Inflammatory macrophage (primary cell): ENCODE measurements around the gene AMIGO3.
"Not testable (repeated sequence)": the region's sequence is repeated elsewhere in the genome, so short reads cannot be mapped to it uniquely, and the experiment has no call there.

Experiments used
- DNase-seq, 2 donors: peaks; one replicate each; pipeline ENCODE4 v3.0.0-alpha.2; 2020 to 2022

Gene AMIGO3

DNA sequence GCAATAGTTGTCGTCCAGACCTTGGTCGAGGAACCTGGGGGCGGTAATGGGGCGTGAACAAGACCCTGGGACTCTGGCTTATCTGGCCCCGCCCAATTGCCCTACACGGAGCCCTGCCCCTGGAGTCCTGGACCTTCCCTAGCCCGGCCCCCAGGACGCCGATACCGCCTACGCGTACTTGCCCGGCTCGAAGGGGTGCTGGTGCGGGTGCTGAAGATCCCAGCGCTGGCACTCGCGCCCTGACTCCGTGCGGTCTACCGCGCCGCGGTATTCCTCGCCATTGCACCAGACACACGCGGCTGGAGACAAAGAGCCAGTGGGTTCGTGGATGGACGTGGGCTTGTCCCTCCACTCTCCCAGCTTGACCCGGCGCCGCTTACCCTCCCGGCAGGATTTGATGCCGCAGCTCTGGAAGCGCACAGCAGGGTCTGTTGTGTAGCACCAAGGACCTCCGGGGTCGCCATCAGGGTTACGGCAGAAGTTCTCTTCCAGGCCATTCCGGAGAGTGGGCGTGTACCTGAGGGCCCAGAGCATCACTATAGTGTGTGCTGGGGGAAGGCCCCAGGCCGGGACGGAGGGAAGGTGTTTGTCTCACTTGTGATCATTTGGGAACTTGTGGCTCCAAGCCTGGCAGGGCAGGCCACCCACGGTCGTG lies 32.6 kb downstream of the AMIGO3 start:
- peak; percentile 28 to 58 for DNase-seq

DNA sequence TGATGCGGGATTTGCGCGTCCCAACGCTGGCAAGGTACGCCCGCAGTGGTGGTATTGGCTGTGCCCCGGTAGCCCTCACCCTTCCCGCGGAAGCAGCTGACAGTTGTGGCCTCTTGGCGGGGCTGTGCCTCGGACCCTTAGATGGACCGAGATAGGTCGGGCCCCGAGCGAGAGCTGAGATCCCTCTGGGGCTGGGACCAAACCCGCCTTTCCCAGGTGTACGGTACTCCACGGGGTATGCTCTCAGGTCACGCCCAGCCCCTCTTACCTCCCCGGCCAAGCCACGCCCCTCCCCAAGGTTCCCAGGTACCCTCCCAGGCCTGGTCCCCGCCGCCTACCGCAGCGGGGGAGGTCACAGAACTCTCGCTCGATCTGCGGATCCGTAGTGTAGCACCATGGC lies 33.1 kb downstream of the AMIGO3 start:
- DNase-seq, result not testable (repeated sequence)

DNA sequence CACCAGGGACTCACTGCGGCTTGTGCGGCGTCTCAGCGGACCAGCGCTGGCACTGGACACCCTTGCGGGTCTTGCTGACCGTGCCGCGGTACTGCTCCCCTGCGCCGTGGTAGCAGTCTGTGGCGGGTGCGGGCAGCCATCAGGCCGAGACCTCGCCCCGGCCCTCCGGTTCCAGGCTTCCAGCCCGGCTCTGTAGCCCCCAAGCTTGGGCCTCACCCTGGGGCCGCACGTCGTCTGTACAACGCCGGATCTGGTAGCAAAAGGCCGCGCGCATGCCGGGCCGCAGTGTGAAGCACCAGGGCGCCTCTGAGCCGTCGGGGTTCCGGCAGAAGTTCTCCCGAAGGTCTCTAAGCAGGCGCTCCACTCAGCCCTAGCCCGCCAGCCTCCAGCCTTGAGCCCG lies 33.6 kb downstream of the AMIGO3 start:
- not testable (repeated sequence) for DNase-seq

DNA sequence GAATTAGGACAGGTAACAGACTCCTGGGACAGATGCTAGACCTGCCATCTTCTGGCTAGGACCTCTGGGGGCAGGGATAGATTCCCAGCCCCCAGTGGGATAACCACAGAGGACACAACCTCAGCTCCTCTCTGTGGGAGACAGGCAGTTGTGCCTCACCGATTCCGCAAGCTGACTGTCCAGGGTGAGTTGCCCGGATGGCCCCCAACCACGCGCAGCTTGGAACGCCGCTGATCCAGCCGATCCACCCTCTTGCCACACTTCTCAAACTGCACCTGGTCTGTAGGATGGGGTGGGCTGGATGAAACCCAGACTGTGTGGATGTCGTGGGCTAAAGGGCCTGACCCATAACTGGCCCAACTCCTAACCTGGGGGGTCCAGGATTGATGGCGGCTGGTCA lies 34.4 kb downstream of the AMIGO3 start:
- not testable (repeated sequence) for DNase-seq

DNA sequence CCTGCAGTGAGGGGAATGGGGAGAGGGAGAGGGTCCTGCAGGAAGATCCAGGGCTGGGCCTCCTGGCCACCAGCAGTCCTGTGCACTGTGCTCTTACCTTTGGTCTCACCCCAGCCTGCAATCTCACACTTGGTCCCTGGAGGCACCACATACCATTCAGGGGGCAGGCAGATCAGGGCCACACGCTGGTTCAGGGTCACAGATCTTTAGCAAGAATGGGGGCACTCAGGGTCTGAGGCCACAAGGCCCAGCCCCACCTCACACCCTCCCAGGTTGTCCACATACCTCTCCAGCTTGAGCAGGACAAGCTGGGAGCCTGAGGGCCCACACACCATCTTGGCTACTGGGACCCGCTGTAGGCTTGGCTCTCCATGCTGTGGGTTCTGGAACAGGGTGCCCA lies 35.0 kb downstream of the AMIGO3 start:
- DNase-seq, result not testable (repeated sequence)

DNA sequence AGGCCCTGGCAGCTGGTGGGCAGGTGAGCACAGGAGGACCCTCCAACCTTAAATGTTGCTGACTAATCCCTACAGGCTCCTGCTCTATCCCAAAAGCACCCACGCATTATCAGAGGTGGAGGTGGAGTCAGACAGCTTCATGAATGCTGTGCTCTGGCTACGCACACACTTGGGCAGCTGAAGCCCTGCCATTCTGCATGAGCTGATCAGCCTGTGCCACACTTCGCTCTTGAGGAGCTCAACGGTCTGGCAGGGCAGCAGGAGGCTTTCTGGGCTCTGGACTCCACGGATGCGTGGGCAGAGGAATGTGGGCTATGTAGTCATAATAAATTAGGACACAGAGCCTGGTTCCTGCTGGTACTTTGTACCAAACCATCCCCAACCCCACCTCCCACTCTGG lies 36.3 kb downstream of the AMIGO3 start:
- DNase-seq, result no peak

DNA sequence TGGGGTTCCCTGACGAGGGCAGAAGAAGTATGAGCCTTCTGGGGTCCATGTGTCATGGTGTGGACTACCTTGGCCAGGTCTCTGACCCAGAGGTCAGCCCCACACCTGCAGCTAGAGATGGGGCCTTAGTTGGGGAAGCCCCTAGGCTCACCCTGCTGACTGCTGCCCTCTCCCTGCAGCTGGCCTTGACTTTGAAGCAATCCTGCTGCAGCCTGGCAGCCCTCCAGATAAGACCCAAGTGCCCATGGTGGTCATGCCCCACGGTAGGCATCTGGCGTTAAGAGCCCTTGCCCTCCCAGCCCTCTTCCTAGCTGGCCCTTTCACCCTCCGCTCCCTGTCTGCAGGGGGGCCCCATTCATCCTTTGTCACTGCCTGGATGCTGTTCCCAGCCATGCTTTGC lies 37.9 kb downstream of the AMIGO3 start:
- DNase-seq, result no peak

DNA sequence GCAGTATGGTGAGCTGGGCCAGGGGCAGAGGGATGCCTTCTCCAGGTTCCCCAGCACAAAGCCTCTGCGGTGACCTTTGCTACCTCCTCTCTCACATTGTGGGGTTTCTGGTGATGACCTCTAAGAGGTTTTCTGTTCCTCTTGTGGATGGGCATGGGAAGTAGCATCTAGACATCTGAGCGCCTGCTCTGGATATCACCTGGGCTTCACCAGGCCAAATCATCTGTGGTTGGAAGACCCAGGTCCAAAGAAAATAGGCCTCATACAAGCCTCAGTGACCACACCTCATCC lies 38.3 kb downstream of the AMIGO3 start:
- DNase-seq, result no peak

DNA sequence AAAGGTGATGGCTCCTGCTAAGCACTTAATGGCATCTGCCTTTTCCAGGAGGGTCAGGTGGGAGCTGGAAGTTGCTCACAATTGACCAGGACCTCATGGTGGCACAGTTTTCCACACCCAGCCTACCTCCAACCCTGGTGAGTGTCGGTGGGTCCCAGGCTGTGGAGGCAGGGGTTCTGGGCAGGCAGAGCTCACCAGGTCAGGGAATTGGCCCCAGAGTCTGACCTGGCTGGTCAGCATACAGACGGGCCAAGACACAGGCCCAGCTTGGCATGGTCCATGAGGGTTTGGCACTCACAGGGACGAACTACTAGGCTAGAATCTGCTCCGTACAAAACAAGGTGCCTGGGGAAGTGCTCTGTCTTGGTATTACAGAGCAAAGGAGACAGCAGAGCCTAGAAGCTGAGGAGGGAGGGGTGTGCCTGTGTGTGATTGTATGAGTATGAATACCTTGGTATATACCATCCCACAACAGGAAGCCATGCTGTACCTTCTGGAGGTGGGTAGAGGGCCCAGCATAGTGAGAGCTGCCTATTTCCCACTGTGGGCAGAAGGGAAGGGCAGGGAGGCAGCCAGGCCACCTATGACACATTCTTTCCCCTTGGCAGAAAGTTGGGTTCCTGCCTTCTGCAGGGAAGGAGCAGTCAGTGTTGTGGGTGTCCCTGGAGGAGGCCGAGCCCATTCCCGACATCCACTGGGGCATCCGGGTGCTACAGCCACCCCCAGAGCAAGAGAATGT lies 38.8 kb downstream of the AMIGO3 start:
- no peak for DNase-seq

DNA sequence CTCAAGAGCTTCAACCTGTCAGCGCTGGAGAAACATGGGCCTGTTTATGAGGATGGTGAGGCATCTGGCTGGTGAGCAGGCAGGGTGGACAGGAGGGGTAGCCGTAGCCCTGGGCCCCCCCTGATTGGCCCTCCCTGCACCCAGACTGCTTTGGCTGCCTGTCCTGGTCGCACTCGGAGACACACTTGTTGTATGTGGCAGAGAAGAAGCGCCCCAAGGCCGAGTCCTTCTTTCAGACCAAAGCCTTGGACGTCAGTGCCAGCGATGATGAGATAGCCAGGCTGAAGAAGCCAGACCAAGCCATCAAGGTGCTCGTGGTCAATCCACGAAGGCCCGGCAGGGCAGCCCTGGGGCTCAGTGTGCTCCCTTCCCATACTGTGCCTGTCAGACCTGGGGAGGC lies 43.6 kb downstream of the AMIGO3 start:
- no peak for DNase-seq

DNA sequence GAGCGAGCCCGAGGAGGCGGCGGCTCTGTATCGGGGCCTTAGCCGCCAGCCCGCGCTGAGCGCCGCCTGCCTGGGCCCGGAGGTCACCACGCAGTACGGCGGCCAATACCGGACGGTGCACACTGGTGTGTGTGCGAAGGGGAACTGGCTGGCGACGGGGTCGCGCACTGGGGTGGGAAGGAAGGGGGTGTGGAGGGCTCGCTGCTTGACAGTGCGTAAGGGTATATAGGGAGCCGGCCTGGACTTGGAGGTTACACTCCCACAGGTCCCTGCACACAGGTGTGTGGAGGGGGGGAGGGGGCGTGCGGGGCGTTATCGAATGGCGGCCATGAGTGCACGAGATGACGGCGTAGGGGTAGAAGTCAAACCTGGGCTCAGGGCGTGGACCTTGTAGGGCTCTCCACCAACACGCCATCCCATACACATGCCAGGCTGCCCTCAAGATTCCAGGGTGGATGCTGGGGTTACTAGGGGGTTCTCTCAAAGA lies 44.9 kb downstream of the AMIGO3 start:
- no peak for DNase-seq

DNA sequence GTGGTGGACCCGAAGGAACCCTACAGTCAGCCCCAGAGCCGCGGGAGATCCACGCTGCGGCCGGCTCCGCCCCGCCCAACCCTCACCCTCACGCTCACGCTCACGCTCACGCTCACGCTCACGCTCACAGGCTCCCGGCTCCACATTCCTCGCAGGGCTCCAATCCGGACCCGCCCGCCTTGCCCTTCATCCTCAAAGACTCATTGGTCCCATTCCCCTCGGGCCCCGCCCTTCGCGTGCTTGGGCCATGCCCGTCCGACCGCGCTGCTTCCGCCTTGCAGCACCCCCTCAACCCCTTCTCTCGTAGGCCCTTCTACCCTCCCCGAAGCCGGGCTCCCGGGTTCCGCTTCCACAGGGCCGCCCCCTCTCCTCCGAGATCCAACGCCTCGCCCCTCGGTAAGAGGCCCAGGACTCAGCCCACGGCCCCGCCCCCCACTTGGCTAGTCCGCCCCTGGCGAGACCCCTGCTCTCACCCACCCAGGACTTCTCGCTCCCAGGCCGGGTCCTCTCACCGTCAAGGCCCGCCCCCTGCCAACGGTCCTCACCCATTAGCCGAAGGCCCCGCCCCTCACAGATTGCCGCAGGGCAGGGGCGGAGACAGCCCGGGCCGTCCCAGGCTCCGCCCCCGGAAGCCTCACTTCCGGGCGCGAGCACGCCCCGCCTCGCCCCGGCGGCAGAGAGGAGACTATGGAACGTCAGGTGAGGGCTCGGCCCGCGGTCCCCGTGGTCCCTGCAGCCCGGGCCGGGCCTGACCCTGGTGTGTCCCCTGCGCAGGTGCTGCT lies 45.6 kb downstream of the AMIGO3 start, which contains the start of gene APEH:
Gene APEH (plus strand): TSS at position 637 of the 782 bp plus-strand sequence. CDS start 51 bp downstream, at position 688.
- DNase-seq, result peak; percentile 99

DNA sequence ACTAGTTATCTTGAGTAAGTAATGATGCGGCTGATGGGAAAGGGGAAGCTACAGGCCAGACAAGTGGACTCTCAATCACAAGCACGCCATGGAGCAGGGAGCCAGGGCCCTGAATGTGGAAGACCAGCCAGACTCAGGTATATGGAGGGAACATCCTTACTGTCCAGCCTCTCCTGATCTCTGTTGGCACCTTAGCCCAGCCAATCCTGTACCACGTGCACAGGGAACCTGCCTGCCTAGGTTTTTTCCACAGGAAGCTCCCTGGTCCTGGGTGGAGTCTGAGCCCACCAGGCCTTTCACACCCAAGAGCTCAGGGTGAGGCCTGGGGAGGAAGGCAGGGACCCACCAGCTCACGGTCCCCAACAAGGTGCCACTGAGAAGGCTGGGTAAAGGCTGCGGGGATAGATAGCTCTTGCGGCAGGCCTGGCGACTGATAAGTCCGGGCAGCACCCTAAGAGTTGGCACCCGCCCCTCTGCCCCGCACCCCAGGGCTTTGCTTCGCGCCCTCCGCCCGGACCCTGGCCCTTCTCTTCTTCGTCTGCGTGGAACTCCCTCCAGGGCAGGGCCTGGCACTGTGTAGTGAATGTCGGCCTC lies 46.3 kb downstream of the AMIGO3 start:
- peak; percentile 28 to 31 for DNase-seq

DNA sequence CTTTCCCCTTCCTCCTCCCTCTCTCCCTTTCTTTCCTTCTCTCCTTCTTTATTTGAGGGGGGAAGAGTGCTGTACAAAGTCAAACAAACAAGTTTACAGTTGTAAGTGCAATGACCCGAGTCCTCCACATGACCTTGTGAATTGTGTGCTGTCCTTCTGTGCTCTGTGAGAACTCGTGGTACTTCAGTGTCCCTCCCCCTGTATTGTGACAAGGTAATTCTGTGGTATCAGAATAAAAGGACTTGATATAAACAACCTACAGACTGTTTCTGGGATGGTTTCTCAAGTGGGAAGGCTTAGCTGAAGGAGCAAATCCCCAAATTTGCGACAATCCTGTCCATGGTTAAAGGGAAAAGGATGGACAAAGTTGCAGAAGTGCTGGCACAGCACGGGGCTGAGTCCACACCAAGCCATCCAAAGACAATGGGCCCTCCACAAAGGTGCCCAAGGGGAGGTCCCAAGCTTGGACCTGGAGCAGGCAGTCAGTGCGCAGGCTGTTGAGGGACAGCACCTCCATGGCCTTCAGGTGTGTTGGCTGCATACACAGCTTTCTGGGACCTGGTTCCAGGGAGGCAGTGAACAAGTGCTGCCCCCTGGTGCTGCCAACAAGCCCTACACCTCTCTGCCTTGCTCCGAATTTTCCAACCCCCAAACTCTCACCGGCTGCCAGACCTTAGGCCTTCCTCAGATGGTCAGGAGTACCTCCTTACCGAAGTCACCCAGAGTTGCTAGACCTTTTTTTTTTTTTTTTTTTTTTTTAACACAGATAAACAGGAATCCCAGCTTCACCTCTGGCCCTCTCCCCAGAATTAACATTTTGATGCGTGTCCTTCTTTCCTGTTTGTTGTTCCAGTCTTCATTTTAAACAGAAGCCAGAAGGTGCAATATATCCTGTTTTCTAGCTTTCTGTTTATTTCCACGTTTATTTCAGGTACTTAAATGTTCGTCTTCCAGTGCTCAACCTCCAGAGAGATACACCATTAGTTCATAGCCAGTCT lies 47.9 kb downstream of the AMIGO3 start:
- peak; percentile 48 to 58 for DNase-seq

DNA sequence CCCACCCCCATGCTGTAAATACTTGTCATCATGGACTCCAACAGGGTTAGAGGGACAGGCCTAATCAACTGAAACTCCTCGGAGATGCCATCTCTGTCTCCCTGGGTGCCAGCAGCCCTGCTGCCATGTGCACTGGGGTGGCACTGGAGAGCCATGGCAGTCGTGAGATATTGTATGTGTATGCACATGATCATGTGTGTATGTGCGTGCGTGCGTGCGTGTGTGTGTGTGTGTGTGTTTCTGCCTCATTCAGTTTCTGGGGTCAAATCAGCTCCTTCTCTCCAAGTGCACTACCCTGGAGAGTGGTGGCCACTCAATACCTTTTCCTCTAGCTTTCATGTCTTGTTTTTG lies 48.6 kb downstream of the AMIGO3 start:
- DNase-seq, result no peak

DNA sequence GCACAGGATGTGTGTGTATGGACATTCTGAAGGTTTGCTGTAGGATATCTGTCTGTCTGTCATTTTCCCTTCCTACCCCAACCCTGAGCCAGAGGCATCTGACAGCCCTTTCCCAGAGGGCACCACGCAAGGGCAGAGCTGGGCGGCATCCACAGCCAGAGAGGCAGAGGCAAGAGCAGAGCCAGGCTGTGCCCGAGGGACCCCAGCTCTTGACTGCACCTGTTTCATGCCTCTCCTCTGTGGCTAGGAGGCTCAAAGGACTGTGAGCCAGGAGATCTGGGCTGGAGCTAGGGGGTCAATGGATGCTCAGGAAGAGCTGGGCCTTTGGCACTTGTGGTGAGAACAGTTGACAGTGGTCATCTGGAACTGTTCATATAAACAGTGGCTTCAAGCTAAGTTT lies 50.1 kb downstream of the AMIGO3 start:
- DNase-seq, result no peak

DNA sequence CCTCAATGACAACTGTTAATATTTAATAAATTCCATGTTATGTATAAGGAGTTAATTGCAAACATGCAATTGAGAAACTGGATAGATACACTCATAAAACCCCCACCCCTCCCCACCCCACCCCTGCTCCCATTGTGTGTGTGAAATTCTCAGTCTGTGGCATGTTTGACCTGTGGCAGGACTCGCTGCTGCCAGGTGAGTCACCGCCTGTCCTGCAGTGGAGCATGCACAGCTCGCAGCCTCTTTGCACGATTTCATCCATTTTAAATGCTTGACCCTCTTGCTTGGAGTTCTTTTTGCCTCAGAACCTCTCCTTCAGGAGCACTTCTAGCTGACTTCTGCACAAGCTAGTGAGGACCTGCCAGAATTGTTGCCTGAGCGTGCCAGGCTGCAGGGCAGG lies 50.6 kb downstream of the AMIGO3 start:
- DNase-seq, result no peak

DNA sequence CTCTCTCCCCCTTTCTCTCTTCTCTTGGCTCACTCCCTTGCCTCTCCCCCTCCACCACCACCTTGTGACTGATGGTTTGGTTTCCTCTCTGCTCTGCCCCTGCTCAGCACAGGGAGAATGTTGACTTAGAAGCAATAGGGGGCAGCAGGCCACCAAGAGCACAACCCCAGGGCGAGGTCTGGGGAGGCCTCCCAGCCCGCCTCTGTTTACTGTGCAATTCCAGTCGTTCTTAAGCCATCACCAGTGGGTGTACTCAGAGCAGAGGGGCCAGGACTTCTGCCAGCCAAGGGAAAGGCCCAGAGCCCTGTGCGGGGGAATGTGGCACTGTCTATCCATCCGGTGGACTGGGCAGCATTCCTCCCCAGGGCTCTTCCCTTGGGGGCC lies 51.1 kb downstream of the AMIGO3 start:
- DNase-seq, result no peak

DNA sequence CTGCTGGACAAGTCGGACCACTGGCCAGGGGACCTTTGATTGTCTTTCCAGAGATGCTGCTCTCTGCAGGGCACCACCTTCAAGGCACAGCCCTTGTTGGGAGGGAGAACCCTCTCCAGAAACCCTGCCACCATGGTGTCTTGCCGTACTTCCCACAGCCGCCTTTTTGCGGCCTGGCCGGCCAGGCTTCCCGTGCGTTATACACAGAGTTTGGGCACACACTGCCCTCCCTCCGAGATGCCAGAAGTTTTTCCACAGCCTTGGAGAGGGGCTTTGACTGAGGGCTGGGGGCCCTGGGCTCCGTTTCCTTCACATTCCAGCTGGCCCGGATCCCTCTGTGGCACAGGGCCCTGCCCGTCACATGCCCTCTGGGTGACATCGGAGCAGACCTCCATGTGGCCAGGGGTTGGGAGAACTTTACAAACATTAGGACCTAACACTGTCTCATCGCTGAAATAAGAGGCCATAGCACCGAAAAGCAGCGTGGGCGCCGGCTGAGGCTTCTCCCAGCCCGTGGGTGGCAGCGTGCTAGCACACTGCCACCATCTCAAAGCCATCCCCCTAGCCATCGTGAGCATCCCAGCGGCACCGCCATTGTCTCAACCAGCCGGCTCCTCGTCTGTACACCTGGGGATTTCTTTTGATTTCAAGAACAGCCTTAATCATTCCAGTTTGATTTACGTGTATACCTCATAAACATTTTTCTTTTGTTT lies 51.6 kb downstream of the AMIGO3 start:
- no peak for DNase-seq
